Activated CD4-positive, alpha-beta T cell treated with anti-CD3 and anti-CD28 coated beads, Interleukin-2, amount 10 ng/mL, durations not matched to agents 7 days and 5 days (primary cell): ENCODE measurements around the gene DOCK2. TPM values are rescaled to one million over a fixed set of nuclear protein-coding genes. Genes with fewer than 3 reads are reported as not detected.

Experiments used
- CTCF ChIA-PET: fragments of 350-600 bp; sonication (Branson Sonifier 250); formaldehyde crosslinking; loops from one replicate; lab custom pipeline; 2021; ENCODE audit warnings: antibody characterized with exemption; lab: Charles Lee
- POLR2A ChIA-PET: fragments of 350-600 bp; sonication (Branson Sonifier 250); formaldehyde crosslinking; loops from one replicate; lab custom pipeline; 2021; ENCODE audit warnings: antibody characterized with exemption; lab: Charles Lee
- DNase-seq: peaks from one replicate; pipeline ENCODE4 v3.0.0-alpha.2; 2020
- H3K27ac Mint-ChIP-seq: one replicate; pipeline ENCODE4 v1.8.0; 2021; ENCODE audit warnings: mild to moderate bottlenecking, moderate library complexity, mixed read lengths
- H3K27me3 Mint-ChIP-seq: one replicate; pipeline ENCODE4 v1.8.0; 2021; ENCODE audit warnings: mixed read lengths
- H3K36me3 Mint-ChIP-seq: one replicate; pipeline ENCODE4 v1.8.0; 2021; ENCODE audit warnings: low read depth, mixed read lengths
- H3K4me1 Mint-ChIP-seq: one replicate; pipeline ENCODE4 v1.8.0; 2021; ENCODE audit warnings: mixed read lengths
- H3K4me3 Mint-ChIP-seq: one replicate; pipeline ENCODE4 v1.8.0; 2021; ENCODE audit warnings: mild to moderate bottlenecking, moderate library complexity, mixed read lengths
- H3K9me3 Mint-ChIP-seq: one replicate; pipeline ENCODE4 v1.8.0; 2021; ENCODE audit warnings: mixed read lengths
- total RNA-seq, 2 experiments: library from RNA; stranded (reverse); gene quantifications; one replicate each; pipeline ENCODE4 v1.2.3, GENCODE V29; 2021

Gene DOCK2
- total RNA-seq, 2 experiments from 2014 or later = 270 to 300 TPM

- ChIA-PET POLR2A (no interaction called here), CTCF (no interaction called here)
- Mint-ChIP-seq H3K27ac (no peak overlapping the region), H3K36me3 (peaks cover 30% of the 10 kb centered on the region), H3K4me1 (no peaks in the 10 kb centered on the region), H3K27me3 (no peaks in the 10 kb centered on the region), H3K4me3 (no peak overlapping the region), H3K9me3 (no peaks in the 10 kb centered on the region)
- no peak for DNase-seq
Measured at GRCh38 chr5:170034231-170034630, 397.2 kb downstream of the DOCK2 start.

GRCh38 chr5:170038241-170038640 lies 401.2 kb downstream of the DOCK2 start:
- ChIA-PET CTCF (no interaction called here), POLR2A (no interaction called here)
- Mint-ChIP-seq H3K27ac (no peak overlapping the region), H3K36me3 (peaks cover 54% of the 10 kb centered on the region), H3K4me3 (no peak overlapping the region), H3K9me3 (no peaks in the 10 kb centered on the region), H3K27me3 (no peaks in the 10 kb centered on the region), H3K4me1 (peaks cover 7% of the 10 kb centered on the region)
- DNase-seq = no peak

GRCh38 chr5:170039830-170040229 lies 402.8 kb downstream of the DOCK2 start:
- no peak overlapping the region for H3K4me3 Mint-ChIP-seq
- no peaks in the 10 kb centered on the region for H3K27me3 Mint-ChIP-seq
- ChIA-PET POLR2A (no interaction called here), CTCF (interaction anchor here (0.6 kb wide), 1 partner anchor 1547 kb away, joined by 3 read pairs; no protein-coding TSS in a partner anchor)
- H3K36me3 Mint-ChIP-seq = peaks cover 65% of the 10 kb centered on the region
- H3K9me3 Mint-ChIP-seq = no peaks in the 10 kb centered on the region
- H3K4me1 Mint-ChIP-seq = peaks cover 22% of the 10 kb centered on the region
- no peak for DNase-seq
- H3K27ac Mint-ChIP-seq = no peak overlapping the region

- POLR2A ChIA-PET = no interaction called here
- H3K27ac Mint-ChIP-seq = no peak overlapping the region
- DNase-seq = no peak
- CTCF ChIA-PET = no interaction called here
- peaks cover 76% of the 10 kb centered on the region for H3K36me3 Mint-ChIP-seq
- no peaks in the 10 kb centered on the region for H3K9me3 Mint-ChIP-seq
- no peak overlapping the region for H3K4me3 Mint-ChIP-seq
- no peaks in the 10 kb centered on the region for H3K27me3 Mint-ChIP-seq
- peaks cover 22% of the 10 kb centered on the region for H3K4me1 Mint-ChIP-seq
Measured at GRCh38 chr5:170046241-170046640, 409.2 kb downstream of the DOCK2 start.

- no peak overlapping the region for H3K4me3 Mint-ChIP-seq
- H3K4me1 Mint-ChIP-seq = peaks cover 1% of the 10 kb centered on the region
- H3K27ac Mint-ChIP-seq = no peak overlapping the region
- ChIA-PET CTCF (no interaction called here), POLR2A (no interaction called here)
- no peak for DNase-seq
- H3K27me3 Mint-ChIP-seq = no peaks in the 10 kb centered on the region
- H3K9me3 Mint-ChIP-seq = no peaks in the 10 kb centered on the region
- peaks cover 81% of the 10 kb centered on the region for H3K36me3 Mint-ChIP-seq
Measured at GRCh38 chr5:170049713-170050112, 412.6 kb downstream of the DOCK2 start.

- Mint-ChIP-seq H3K27me3 (no peaks in the 10 kb centered on the region), H3K27ac (no peak overlapping the region), H3K4me3 (no peak overlapping the region), H3K4me1 (no peaks in the 10 kb centered on the region), H3K9me3 (no peaks in the 10 kb centered on the region), H3K36me3 (peaks cover 84% of the 10 kb centered on the region)
- POLR2A ChIA-PET = no interaction called here
- DNase-seq = no peak
- CTCF ChIA-PET = no interaction called here
Measured at GRCh38 chr5:170053896-170054295, 416.8 kb downstream of the DOCK2 start.

- Mint-ChIP-seq H3K9me3 (no peaks in the 10 kb centered on the region), H3K4me1 (no peaks in the 10 kb centered on the region), H3K36me3 (peaks cover 81% of the 10 kb centered on the region), H3K27ac (no peak overlapping the region), H3K27me3 (no peaks in the 10 kb centered on the region), H3K4me3 (no peak overlapping the region)
- no peak for DNase-seq
- ChIA-PET POLR2A (no interaction called here), CTCF (no interaction called here)
Measured at GRCh38 chr5:170055606-170056005, 418.5 kb downstream of the DOCK2 start.

- Mint-ChIP-seq H3K9me3 (no peaks in the 10 kb centered on the region), H3K4me1 (no peaks in the 10 kb centered on the region), H3K4me3 (no peak overlapping the region), H3K27me3 (no peaks in the 10 kb centered on the region), H3K36me3 (peaks cover 77% of the 10 kb centered on the region), H3K27ac (no peak overlapping the region)
- DNase-seq = no peak
- POLR2A ChIA-PET = no interaction called here
- CTCF ChIA-PET = no interaction called here
Measured at GRCh38 chr5:170056561-170057267, 419.6 kb downstream of the DOCK2 start.

- no peak overlapping the region for H3K4me3 Mint-ChIP-seq
- no peaks in the 10 kb centered on the region for H3K9me3 Mint-ChIP-seq
- CTCF ChIA-PET = no interaction called here
- H3K4me1 Mint-ChIP-seq = no peaks in the 10 kb centered on the region
- no peak for DNase-seq
- H3K27ac Mint-ChIP-seq = no peak overlapping the region
- H3K27me3 Mint-ChIP-seq = no peaks in the 10 kb centered on the region
- POLR2A ChIA-PET = no interaction called here
- peaks cover 75% of the 10 kb centered on the region for H3K36me3 Mint-ChIP-seq
Measured at GRCh38 chr5:170057311-170057710, 420.2 kb downstream of the DOCK2 start.

- Mint-ChIP-seq H3K27me3 (no peaks in the 10 kb centered on the region), H3K4me1 (no peaks in the 10 kb centered on the region), H3K36me3 (peaks cover 68% of the 10 kb centered on the region), H3K4me3 (no peak overlapping the region), H3K27ac (no peak overlapping the region), H3K9me3 (no peaks in the 10 kb centered on the region)
- ChIA-PET POLR2A (no interaction called here), CTCF (no interaction called here)
- no peak for DNase-seq
Measured at GRCh38 chr5:170059221-170059620, 422.1 kb downstream of the DOCK2 start.

GRCh38 chr5:170067152-170067551 lies 430.1 kb downstream of the DOCK2 start:
- H3K4me1 Mint-ChIP-seq = no peaks in the 10 kb centered on the region
- POLR2A ChIA-PET = no interaction called here
- H3K36me3 Mint-ChIP-seq = peaks cover 72% of the 10 kb centered on the region
- H3K4me3 Mint-ChIP-seq = no peak overlapping the region
- H3K27ac Mint-ChIP-seq = no peak overlapping the region
- no peak for DNase-seq
- CTCF ChIA-PET = no interaction called here
- H3K27me3 Mint-ChIP-seq = no peaks in the 10 kb centered on the region
- H3K9me3 Mint-ChIP-seq = no peaks in the 10 kb centered on the region

- no peak for DNase-seq
- ChIA-PET CTCF (no interaction called here), POLR2A (no interaction called here)
- no peaks in the 10 kb centered on the region for H3K4me1 Mint-ChIP-seq
- no peak overlapping the region for H3K4me3 Mint-ChIP-seq
- H3K27ac Mint-ChIP-seq = no peak overlapping the region
- no peaks in the 10 kb centered on the region for H3K27me3 Mint-ChIP-seq
- H3K36me3 Mint-ChIP-seq = peaks cover 72% of the 10 kb centered on the region
- no peaks in the 10 kb centered on the region for H3K9me3 Mint-ChIP-seq
Measured at GRCh38 chr5:170067574-170068170, 430.6 kb downstream of the DOCK2 start.

- CTCF ChIA-PET = no interaction called here
Measured at GRCh38 chr5:170069512-170069911, 432.4 kb downstream of the DOCK2 start.

More at GRCh38 chr5:170069512-170069911, 432.4 kb downstream of the DOCK2 start:
- Mint-ChIP-seq H3K4me1 (no peaks in the 10 kb centered on the region), H3K27me3 (no peaks in the 10 kb centered on the region), H3K27ac (no peak overlapping the region), H3K36me3 (peaks cover 57% of the 10 kb centered on the region), H3K4me3 (no peak overlapping the region), H3K9me3 (no peaks in the 10 kb centered on the region)
- POLR2A ChIA-PET = no interaction called here
- no peak for DNase-seq
